ENCODE data around the gene RPS15A.

DNA sequence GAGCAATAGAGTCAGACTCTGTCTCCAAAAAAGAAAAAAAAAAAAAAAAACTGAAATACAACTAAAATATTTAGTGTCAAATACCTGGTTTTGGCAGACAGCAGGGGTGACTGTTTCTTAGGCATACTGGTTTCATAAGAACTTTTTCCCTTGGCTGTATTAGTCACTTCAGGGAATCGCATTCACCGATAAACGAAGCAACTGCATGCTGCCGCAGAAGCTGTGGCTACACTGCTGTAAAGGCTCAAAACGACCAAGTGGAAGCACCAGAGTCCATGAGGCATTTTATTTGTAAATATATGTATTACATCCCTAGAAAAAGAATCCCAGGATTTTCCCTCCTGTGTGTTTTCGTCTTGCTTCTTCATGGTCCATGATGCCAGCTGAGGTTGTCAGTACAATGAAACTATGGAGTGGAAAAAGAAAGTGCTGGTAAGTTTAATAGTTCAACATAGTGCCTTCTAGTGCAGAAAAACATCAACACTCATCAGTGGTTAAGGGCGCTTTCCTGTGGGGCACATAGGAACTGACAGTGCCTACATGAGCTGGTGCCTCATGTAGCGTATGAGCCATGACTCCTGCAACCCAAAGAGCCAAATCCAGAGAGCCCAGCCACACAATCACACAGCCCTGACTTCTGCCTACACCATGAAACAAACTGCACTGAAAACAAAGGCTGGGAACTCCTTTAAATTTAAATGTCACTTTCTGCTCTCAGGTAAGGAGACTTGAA lies 7.3 kb downstream of the RPS15A start:
- TF ChIP-seq, protein P1, sequence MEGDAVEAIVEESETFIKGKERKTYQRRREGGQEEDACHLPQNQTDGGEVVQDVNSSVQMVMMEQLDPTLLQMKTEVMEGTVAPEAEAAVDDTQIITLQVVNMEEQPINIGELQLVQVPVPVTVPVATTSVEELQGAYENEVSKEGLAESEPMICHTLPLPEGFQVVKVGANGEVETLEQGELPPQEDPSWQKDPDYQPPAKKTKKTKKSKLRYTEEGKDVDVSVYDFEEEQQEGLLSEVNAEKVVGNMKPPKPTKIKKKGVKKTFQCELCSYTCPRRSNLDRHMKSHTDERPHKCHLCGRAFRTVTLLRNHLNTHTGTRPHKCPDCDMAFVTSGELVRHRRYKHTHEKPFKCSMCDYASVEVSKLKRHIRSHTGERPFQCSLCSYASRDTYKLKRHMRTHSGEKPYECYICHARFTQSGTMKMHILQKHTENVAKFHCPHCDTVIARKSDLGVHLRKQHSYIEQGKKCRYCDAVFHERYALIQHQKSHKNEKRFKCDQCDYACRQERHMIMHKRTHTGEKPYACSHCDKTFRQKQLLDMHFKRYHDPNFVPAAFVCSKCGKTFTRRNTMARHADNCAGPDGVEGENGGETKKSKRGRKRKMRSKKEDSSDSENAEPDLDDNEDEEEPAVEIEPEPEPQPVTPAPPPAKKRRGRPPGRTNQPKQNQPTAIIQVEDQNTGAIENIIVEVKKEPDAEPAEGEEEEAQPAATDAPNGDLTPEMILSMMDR (IDR thresholded peaks at IDR 0.05): no peak
- TF ChIP-seq POLR2A (IDR thresholded peaks at IDR 0.05): no peak

All from right lobe of liver (tissue), 4 donors.